Hippocampal formation (tissue), 2 donors: ENCODE measurements around the gene TVP23A.

Source experiments
- DNase-seq, 2 donors: peaks; one replicate each; lab custom pipeline; 2025; lab: John Stamatoyannopoulos, UW

The TVP23A gene

DNA sequence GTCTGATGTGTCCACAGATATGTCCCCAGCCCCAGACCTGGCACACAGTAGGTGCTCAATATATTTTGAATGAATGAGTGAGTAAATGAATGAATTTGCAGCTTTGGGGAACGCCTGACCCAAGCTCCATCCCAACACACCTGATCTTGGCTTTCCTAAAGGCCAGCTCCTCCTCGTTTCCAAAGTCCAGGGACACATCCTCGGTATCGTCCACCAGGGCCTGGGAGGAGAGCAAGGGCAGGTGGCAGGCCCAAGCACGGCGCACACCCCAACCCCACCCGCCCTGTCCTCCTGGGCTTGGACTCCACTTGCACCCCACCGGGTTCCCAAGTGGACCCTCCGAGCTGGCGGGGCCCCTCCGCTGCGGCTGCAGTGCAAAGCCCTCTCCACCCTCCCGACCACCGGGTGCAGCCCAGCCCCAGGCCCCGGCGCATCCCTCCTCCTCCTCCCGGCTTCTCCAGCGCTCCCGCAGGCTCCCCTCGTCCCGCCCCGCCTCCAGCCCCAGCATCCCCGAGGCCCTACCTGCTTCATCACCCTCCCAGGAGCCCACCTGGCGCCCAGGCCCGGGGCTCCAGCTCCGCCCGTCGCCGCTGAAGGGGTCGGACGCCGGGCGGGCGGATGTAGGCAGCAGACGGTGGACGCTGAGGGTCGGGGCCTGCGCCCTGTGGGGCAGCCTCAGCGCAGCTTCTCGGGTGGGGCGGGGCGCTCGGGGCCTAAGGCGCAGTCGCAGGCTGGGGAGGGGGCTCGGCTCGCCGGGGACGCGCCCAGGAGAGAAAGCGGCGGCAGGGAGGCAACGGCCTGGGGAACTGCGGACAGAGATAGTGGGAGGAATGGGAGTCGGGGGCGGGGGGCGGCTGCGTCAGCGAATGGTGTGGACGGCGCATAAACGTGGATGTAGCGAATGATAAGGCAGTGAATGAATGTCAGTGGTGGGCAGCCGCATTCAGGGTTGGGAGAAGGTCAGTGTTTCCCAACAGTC lies at the start of gene TVP23A:
TVP23A (minus strand) TSS at position 832 of the 979 bp plus-strand sequence; CDS start at position 531, 301 bp downstream.
- no peak for DNase-seq

DNA sequence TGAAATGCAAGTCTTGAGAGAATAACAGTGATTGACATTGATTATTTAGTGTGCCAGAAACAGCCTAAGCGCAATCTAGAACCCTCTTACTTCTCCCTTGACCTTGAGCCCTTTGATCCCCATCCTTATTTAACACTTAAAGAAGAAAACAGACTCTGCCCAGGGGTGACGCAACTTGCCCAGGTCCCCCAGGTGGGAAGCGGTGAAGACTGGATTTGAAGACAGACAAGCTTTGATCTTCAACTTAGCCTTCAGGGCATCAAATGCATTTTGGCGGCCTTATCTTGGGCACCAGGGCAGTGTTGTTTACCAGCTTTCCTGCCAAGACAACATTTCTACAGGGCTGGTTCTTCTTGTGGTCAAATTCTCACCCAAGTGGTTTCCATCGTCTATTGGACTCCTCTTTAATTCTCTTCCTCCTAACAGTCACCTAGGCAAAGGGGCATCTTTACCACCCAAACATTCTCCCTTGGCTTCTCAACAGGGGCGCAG lies 49.6 kb upstream of the TVP23A start:
- no peak for DNase-seq

DNA sequence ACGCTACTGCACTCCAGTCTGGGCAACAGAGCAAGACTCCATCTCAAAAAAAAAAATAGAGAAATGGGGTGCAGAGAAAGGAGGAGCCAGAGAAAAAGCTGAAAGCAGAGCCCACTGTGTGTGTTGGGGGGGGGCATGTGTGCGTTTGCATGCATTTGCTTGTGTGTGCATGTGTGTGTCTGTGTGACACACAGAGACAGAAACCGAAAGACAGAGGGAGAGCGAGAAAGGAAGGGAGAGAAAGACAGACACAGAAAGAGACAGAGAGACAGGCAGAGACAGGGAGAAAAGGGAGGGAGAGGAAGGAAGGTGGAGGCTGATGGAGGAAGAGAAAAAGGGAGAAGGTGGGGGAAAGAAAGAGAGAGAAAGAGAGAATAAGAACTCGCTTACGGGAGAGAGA lies 48.6 kb upstream of the TVP23A start:
- DNase-seq = no peak

DNA sequence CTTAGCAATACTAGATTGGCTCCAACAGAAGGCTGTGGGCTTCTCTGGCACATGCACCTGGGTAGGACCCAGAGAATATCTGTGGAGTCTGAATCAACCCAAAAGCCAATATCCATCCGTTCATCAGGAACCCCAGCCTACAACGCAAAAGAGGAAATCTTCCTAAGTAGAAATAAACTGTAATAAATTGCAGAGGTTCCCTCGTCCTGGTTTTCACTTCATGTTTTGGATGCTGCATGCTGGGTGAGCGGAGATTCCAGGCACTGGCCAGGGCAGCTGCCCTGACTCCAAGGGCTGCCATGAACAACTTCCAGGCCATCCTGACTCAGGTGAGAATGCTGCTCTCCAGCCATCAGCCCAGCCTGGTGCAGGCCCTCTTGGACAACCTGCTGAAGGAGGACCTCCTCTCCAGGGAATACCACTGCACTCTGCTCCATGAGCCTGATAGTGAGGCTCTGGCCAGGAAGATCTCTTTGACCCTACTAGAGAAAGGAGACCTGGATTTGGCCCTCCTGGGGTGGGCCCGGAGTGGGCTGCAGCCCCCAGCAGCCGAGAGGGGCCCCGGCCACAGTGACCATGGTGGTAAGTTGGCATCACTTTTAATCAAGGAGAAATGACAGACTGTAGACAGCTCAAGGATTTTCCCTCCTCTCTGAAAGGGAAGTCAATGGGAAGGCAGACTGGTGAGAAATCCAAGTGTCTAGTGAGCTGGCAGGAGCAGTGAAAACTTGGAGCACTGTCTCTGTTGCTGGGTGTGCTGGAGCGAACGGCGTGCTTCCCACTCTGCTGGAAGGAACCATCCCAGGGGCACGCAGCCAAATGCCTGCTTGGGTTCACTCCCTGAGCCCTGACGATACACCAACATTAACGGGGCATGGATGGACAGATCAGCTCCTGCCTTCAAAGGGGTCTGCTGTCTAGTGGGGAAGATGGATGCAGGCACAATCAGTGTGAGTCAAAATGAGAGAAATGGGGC lies 47.7 kb upstream of the TVP23A start:
- no peak for DNase-seq

DNA sequence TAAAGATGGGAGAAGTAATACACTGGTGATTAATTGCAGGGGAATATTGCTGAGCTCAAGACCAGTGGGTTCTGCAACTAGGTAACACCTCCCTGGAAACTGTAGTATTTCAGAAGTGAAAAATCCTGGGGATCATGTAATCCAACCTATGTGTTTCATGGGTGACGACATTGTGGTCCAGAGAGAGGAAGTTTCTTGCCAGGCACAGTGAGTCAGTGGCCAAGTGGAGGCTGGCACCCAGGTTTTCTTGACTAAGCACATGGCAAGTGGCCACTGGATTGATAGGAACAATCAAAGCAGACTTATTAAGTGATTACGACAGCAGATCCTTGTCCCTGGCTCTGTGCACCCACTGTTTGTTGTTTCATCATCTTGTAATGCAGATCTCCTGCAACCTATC lies 43.8 kb upstream of the TVP23A start:
- DNase-seq = no peak

DNA sequence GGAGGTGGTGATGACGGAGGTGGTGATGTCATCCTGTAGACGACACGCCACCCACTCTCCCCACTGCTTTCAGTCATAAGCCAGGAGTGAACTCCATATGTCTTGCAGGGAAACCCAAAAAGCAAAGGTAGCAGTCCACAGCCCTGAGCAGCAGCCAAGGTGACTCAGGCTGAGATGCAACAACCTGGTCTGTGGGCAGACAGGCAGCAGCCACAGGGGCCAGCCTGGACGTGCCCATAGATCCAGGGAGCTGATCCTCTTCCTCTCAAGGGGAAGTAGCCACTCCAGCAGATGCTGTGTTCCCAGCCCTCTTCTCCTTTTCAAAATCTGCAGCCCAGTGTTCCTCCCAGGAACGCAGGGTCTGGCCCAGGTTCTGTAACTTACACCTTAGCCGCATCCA lies 41.1 kb upstream of the TVP23A start:
- no peak for DNase-seq

DNA sequence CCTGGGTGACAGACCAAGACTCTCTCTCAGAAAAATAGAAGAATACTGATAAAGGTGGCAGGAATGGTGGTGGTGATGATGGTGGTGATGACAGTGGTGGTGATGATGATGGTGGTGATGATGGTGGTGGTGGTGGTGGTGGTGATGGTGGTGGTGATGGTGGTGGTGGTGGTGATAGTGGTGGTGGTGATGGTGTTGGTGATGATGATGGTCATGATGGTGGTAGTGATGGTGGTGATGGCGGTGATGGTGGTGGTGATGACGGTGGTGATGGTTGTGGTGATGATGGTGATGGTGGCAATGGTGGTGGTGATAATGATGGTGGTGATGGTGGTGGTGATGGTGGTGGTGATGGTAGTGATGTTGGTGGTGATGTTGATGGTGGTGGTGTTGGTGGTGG lies 40.4 kb upstream of the TVP23A start:
- DNase-seq = no peak

DNA sequence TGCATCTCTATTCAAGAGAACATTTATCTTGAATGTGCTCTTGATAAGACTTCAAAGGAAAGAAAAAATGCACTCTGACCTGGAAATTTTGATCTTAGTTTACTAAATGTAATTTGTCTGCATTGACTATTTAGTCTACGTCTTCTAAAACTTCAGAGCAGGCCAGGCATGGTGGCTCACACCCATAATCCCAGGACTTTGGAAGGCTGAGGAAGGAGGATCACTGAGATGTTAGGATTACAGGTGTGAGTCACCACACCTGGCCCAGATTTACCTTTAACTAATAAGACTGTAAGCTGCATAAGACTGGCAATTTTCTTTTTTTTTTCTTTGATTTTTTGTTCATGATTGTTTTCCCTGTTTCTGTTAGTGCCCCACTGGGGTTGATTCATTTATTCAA lies 39.6 kb upstream of the TVP23A start:
- no peak for DNase-seq

DNA sequence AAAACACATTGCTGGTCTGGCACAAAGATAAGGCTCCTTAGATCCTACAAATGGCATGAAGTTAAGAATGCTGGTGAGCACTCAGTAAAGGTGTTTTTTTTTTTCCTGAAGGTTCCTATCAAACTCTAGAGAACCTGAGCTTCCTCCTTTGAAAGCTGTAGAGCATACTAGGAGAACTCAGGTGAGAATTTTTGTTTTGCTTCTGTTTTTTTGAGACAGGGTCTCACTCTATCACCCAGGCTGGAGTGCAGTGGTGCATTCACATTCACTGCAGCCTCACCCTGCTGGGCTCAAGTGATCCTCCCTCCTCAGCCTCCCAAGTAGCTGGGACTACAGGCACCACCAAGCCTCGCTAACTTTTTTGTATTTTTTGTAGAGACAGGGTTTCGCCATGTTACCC lies 37.4 kb upstream of the TVP23A start:
- DNase-seq = no peak

DNA sequence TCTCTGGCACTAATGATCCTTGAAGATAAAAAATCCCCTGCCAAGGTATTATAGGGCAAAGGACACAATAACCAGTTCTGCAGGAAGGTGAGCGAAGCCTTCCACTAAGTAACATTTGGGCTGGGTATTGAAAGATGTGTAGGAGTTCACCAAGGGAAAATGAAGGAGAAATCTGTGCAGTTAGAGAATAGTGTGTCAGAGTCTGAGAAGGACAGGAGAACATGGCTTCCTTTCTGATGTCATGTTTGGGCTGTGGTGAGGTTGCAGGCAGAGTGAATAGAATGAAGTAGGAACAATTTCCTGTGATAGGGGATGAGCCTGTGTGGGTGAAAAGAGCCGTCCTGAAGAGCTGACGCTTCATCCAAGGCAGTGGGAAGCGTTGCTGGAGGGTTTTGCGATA lies 34.4 kb upstream of the TVP23A start:
- no peak for DNase-seq

DNA sequence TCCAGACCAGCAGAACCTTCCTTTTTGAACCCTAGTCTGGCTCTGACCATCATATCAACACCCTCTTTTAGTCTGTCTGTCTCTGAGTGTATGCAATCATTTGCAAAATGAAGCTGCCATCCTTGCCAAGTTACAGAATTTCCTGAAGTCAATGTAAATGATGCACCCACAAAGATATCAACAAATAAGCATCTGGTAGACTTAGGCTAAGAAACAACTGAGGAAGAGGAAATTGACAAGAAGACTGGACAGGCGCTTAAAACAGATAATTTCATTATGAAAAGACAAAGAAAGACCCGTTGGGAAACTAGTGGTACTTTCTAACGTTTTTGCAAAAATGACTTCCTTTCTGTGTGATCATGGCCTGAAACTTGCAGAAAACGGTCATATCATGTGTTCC lies 33.7 kb upstream of the TVP23A start:
- no peak for DNase-seq

DNA sequence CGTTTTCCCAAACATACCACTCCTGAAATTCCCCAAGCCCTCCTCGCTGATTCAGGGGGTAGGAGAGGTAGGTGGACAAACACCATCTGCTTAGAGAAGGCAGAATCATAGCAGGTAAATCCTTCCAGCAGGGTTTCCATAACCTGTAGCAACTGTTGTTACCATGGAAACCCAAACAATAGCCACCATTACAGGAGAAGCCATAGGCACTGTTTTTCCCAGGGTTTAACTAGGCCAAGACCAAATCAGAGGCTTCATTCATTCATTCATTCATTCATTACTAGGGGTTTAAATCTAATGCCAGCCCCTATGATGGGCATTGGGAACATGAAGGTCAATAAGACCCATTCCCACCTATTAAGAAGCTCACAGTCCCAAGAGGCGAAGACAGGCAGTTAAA lies 32.9 kb upstream of the TVP23A start:
- no peak for DNase-seq

DNA sequence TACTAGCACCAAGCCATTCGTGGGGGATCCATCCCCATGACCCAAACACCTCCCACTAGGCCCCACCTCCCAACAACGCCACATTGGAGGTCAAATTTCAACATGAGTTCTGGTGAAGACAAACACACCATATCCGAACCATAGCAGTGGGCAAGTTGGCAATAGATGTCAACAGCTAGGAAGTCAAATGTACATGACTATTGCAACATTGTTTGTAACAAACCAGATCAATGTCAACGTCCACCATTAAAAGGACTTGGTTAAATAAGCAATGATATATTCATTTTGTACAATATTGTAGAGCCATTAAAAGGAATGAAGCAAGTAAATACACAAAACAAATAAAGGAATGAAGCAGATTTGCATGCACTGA lies 31.9 kb upstream of the TVP23A start:
- DNase-seq = no peak

DNA sequence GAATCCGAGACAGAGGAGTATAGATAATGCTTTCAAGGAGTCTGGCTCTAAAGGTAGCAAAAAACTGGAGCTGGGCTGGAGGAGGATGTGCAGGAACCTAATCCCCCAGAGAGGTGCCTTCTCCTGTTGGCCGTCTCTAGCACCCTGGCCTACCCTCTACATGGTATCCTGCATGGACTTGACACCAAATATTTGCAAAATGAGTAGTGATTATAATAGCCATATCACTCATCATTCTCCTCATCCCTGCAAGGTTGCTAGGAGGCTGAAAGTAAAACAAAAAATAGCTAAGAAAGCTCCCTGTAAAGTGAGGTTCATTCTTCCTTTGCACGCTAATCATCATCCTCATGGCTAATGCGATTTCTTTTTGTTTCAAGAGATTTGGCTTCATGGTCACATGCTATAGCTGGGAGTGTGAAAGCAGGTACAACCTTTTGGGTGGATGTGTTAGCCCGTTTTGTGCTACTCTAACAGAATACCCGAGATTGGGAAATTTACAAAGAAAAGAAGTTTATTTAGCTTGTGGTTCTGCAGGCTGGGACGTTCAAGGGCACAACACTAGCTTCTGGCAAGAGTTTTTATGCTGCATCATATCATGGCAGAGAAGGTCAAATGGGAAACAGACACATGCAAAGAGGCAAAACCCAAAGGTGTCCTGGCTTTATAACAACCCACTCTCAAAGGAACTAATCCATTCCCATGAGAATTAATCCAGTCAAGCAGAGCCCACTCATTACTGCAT lies 31.3 kb upstream of the TVP23A start:
- DNase-seq = no peak

DNA sequence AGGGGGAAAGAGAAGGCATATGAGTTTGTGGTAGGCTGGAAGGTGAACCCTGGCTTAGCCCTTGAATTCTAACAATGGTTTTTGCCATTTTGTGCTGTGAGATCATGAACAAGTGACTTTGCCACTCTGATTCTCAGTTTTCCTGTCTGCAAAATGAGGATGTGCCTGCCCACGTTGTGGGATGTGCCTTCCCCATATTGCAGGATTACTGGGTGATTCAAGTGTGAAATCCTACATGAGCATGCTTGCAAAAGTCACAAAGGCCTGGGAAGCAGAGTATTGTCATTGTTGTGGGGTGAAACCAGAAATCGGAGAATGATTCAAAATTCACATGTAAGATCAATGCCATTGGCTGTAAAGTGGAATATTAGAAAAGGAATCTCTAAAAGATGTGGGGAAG lies 28.6 kb upstream of the TVP23A start:
- no peak for DNase-seq

DNA sequence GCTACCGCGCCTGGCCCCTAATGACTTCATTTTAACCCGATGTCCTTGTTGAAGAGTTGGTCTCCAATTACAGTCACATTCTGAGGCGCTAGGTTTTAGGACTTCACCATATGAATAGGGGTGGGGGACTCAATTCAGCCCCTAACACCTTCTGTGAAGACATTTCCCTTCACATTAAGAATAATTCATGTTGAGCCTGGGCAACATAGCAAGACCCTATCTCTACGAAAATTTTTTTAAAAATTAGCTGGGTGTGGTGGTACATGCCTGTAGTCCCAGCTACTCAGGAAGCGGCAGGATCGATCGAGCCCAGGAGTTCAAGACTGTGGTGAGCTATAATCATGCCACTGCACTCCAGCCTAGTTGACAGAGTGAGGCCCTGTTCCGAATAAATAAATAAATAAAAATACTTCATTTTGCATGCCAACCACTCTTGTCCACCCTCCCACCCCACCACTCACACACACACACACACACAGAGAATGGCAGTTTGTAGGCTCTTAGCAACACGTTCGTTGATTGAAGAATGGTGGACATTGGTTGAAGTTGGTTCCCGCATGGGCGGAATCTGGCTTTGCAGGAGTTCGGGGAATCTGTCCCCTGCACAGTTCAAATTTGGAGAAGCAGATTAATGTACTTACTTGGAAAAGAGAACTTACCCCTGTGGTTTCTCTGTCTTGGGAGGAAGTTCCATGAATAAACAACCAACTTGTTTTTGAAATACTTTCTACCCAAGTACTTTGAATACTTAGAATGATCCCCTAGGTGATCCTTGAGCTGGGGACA lies 27.8 kb upstream of the TVP23A start:
- DNase-seq = no peak

DNA sequence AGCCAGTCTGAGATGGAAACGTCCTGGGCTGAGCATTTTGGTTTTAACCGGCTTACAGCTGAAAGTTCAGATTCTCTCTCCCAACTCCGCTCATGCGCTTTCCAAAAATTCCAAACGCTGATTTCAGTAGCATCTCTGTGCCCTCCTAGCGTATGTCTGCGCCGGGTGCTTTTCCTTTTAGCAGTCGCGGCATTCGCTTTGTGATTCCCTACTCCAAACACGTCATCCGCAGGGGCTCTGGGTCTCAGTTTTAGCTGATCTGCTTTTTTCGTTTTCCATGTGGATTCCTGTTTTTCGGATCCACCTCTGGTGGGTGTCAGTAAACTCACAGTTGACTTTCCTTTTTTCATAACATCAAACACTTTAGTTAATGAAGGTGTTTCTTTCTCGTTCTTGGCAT lies 22.1 kb upstream of the TVP23A start:
- DNase-seq = no peak

DNA sequence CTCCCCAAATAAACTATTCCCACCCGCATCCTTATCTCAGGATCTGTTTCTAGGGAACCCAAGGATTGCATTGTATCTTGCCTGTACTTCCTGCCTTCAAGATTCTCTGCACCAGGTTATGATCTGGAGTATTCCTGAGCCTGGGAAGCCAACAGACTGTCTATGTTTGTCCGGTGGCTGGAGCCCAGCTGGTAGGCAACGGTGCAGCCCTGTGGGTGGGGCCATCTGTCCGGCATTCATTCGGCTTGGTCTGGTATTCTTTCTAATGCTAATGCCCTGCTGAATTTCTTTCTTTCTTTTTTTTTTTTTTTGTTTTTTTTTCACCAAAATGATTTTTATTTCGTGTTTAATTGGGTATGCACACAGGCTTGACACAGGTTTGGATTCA lies 20.7 kb upstream of the TVP23A start:
- DNase-seq = no peak

DNA sequence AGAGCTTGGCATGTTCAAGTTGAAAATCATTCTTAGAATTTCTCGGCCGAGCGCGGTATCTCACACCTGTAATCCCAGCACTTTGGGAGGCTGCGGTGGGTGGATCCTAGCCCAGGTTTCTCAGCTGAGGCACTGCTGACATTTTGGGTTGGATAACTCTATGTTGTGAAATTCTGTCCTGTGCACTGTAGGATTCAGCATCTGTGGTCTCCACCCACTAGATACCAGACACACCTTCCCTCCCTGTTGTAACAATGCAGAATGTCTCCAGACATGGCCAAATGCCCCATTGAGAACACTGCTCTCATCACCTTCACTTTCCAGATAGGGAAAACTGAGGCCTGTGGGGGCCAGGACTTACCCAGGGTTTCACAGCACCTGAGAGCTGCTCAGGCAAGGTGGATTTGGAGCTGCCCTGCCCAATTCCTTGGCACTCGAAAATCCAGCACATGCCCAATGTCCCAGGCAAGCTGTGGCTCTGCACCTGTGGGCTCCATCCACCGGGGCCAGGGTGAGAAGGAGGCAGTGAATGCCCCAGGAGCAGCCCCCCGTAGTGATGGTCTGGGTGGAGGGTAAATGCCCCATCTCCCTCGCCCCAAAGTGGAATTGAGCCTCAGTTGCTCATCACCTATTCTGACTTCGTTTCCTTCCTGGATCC lies 20.2 kb upstream of the TVP23A start:
- DNase-seq = no peak

DNA sequence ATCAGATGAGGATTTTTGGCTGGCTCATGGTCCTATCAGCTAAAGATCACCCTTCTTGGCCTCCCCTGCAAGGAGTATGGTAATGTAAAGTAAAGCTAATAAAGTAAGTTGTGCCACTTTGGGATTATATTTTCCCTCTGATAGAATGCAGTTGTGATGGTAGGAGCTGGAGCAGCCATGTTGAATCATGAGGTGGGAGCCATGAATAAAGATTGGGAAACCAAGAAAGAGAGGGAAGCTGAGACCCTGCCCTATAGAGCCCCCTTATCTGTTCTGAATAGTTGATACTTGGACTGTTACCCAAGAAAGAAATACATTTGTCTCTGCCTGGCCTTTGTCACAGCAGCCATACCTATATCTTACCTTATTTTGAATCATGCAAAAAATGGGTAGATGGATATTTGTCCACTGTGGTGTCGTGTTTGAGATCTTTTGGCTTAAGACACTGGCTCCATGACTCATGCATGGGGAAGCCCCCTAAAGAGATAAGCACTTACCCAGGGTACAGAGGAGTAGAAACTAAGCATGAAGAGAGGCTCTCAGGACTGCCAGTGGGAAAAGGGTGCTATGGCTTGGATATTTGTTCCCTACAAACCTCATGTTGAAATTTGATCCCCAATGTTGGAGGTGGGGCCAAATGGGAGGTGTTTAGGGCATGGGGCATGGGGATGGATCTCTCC lies 17.7 kb upstream of the TVP23A start:
- DNase-seq = no peak
